HG03520 (cell line): ENCODE data around the gene RASEF.
"Not testable (repeated sequence)": the region's sequence is repeated elsewhere in the genome, so short reads cannot be mapped to it uniquely, and the experiment has no call there.

Source experiments
- ATAC-seq: cut with Tn5 transposase; IDR thresholded peaks from one replicate; pipeline ENCODE4 v1.9.1; 2021; ENCODE audit warnings: mild to moderate bottlenecking, moderate library complexity; ENCODE audit not compliant: unreplicated experiment

The RASEF gene

DNA sequence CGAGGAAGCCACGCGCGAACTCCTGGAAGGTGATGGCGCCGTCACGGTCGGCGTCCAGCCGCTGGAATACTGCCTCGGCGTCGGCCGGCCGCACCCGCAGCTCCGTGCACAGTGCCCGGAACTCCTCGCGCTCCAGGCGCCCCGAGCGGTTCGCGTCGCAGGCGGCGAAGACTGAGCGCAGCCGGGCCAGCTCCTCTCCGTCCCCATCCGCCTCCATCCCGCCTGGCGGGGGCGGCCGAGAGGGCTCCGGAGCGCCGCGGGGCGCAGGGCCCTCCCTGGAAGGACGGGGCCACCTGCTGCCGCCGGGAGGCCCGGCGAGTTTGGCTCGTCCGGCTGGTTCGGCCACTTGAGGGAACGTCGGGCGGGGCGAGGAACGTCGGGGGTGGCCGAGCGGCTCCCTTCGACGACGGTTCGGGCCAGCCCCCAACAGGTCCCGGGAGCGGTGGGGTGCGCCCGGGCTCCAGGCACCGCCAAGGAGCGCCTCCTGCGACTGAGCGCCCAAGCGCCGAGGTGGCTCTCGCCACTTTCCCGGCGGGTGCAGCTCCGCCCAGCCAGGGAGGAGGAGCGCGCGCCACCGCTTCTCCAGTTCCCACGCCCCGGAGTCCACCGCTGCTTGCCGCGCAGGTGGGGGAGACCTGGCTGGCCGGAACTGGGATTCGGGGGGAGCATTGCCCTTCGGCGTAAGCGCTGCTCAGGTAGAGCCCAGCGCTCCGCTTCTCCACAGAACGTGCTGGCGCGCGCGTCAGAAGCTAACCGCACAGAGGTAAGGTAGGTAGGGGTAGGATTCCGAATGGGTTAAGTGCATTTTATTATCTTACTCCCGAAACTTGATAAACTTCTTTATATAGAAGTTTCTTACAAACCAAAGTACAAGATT lies at the start of gene RASEF:
TSS of gene RASEF (minus strand) at position 492 of the 877 bp plus-strand sequence. CDS start at position 217, 275 bp downstream.
- no peak for ATAC-seq

DNA sequence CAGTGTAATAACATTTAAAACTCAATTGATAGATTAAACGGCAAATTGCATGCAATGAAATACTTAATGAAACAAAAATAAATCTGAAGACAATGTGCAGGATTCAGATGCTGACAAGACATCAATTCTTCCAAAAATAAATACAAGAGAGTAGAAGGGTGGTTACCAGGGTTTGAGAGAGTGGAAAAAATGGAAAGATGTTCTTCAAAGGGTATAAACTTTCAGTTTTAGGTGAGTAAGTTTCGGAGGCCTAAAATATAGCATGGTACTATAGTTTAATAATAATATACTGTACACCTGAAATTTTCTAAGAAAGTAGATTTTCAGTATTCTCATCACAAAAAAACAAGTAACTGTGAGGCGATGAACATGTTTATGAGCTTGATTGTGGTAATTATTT lies 48.2 kb upstream of the RASEF start:
- no peak for ATAC-seq

- no peak for ATAC-seq
Observed at GRCh38 chr9:83109296-83109695, 46.4 kb upstream of the RASEF start.

DNA sequence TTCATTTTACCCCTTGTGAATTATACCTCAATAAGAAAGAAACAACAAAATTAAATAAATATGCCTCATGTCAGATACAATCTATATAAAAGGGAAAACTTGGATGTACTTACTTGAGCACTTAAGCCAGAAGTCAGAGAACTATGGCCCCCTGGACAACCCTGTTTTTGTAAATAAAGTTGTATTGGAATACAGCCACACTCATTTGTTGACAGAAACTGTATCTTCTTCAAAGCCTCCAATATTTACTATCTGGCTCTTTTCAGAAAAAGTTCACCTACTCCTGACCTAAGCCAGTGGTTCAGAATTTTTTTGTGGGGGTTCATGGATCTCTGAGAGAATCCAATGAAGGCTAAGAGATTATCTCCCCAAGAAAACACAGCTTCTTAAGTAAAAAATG lies 45.3 kb upstream of the RASEF start:
- ATAC-seq, result no peak

DNA sequence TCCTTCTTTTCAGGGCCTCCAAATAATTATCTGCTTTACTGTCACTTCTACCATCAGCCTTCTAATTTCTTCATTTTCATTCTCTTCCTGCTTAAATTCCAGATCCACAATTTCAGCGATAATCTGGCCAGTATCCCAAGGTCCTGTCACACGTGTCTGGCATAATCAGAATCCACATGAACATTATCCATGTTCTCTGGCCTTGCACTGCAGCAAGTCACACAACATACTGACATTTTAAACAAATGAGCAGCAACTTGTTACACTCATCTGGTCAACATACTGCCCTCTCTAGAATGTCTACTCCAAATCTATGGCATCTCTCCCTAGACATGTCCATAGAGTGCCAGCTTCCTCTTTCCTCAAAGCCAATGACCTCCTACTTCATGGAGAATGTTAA lies 43.8 kb upstream of the RASEF start:
- ATAC-seq, result no peak

- ATAC-seq, result no peak
Observed at GRCh38 chr9:83106263-83106662, 43.3 kb upstream of the RASEF start.

DNA sequence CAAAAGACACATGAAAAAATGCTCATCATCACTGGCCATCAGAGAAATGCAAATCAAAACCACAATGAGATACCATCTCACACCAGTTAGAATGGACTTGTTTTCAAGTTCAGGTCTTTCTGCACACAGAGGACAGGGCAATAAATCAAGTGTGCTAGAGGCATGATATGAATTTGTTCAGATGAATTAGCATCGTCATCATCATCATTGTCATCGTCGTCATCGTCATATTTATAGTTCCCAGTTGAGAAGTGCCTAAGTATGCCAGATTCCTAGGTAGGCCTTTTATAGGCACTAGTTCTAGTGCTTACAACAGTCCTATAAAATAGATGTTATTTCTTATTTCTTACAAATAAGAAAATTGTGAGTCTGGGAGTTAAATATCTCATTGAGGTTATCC lies 34.7 kb upstream of the RASEF start:
- no peak for ATAC-seq

DNA sequence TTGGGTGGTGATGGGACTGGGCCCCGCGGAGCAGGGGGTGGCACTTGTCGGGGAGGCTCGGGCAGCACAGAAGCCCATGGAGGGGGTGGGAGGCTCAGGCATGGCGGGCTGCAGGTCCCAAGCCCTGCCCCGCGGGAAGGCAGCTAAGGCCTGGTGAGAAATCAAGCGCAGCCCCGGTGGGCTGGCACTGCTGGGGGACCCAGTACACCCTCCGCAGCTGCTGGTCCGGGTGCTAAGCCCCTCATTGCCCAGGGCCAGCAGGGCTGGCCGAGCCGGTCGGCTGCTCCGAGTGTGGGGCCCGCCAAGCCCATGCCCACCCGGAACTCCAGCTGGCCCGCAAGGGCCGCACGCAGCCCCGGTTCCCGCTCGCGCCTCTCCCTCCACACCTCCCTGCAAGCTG lies 30.4 kb upstream of the RASEF start:
- not testable (repeated sequence) for ATAC-seq

DNA sequence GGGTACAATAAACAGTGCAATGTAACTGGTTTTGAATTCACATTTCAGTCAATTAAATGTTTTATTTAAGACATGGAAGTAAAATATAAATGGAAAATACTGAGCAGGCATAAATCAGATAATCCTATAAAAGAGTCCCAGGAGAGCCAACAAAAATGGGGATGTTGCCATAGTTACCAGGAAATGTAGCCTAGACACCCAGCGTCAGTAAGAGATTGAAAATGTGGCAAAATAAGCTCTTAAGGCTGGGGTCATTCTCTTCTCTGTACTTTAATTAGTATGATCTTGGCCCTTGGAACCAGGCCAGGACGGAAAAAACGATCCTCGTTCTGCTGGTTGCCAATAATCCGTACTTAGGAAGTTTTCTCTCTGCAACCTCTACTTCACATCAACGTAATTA lies 18.9 kb upstream of the RASEF start:
- no peak for ATAC-seq

- no peak for ATAC-seq
Observed at GRCh38 chr9:83081010-83081409, 18.1 kb upstream of the RASEF start.

- ATAC-seq, result not testable (repeated sequence)
Observed at GRCh38 chr9:83075932-83076331, 13.0 kb upstream of the RASEF start.

DNA sequence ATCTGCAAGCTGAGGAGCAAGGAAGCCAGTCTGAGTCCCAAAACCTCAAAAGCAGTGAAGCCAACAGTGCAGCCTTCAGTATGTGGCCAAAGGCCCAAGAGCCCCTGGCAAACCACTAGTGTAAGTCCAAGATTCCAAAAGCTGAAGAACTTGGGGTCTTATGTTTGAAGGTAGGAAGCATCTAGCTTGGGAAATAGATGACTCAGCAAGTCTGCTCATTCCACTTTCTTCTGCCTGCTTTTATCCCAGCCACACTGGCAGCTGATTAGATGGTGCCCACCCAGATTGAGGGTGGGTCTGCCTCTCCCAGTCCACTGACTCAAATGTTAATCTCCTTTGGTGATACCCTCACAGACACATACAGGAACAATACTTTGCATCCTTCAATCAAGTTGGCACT lies 9.6 kb upstream of the RASEF start:
- ATAC-seq, result not testable (repeated sequence)

- ATAC-seq, result no peak
Observed at GRCh38 chr9:83071626-83072025, 8.7 kb upstream of the RASEF start.

- no peak for ATAC-seq
Observed at GRCh38 chr9:83070261-83070660, 7.3 kb upstream of the RASEF start.

GRCh38 chr9:83069651-83070050 lies 6.7 kb upstream of the RASEF start:
- ATAC-seq, result no peak

GRCh38 chr9:83068414-83068813 lies 5.5 kb upstream of the RASEF start:
- ATAC-seq, result no peak

DNA sequence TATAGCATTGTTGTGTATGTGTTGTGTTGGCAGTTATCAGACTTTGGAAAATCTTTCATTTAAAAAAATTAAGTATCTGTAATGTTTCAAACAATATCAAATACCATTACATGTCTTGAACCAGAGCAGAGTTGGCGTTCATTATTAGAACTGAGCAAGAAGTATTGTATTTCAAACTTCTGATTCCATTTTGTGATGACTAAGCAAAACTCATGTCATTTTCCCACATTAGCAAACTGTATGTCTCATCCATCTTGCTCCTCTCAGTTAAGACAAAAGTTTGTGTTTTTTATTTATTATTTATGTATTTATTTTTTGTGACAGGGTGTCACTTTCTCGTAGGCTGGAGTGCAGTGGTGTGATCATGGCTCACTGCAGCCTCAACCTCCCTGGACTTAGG lies 4.6 kb upstream of the RASEF start:
- no peak for ATAC-seq

DNA sequence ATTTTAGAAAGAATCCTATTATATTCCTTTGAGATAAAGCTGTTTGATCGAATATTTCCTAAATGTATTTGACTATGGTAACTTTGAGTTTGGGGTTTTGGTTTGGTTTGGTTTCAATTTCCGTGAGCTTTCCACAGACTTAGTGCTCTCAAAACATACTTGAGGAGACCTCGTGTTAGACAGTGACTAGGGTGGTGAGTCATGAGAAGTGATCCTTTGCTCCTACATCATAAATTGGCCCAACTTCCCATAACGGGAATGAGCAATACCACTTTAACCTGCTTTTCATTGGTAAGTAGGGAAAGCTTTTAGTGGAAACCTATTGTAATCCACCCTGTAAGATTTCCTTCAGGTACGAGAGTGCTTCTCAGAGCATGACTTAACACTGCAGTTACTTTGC lies 3.8 kb upstream of the RASEF start:
- no peak for ATAC-seq

GRCh38 chr9:83065233-83065632 lies 2.3 kb upstream of the RASEF start:
- ATAC-seq, result no peak

DNA sequence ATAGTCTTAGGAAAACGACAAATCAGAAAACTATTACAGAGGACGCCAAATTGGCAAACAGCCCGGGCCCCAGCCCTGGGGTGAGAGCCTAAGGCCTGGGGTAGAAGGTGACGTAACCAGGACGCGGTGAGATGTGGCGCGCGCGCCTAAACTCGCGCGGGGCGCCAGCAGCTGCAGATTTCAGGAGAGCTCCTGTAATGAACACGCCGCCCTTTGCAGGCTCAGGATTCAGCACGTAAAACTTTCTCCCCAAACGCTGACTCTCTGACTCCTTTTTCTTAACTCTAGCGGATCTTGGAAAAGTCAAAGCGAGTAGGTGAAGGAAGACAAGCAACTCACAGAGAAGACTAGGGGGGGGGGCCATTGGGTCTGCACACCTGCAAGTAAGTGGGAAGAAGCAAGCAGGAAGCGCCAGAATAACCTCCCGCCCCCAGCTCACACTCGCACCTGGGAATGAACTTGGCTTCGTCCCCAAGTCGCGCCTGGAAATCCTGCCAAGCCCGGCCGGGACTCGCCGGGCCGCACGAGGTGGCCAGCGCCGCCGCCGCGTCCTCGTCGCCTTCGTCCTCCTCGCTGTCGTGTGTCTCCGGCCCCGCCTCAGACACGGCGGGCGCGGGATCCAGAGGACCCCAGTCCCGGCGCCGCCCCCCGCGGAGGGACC lies 822 bp downstream of the RASEF start:
- ATAC-seq, result no peak

- ATAC-seq, result no peak
Observed at GRCh38 chr9:83061036-83061435, 1.9 kb downstream of the RASEF start.

DNA sequence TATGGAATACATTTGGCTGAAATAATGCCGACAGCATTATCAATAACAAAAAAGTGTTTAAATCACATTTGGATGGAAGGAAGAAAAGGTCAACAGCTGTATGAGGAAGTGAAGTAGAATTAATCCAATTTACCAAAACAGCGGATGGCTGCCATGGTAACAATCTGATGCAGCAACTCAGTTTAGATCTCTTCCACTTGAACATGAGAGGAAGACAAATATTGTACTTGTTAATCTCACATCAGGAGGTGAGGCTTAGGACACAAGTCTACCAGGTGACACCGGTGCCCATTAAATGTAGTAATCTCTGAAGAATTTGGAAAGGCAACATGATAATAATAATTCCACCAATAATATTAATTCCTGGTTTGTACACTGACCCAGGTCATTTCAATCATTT lies 2.4 kb downstream of the RASEF start:
- ATAC-seq, result no peak
